GM21786 (cell line): Measurements from ENCODE around the gene HPD.

Experiments used
- ATAC-seq: cut with Tn5 transposase; IDR thresholded peaks from one replicate; pipeline ENCODE4 v1.9.1; 2021; ENCODE audit not compliant: unreplicated experiment

HPD gene

GRCh38 chr12:121812320-121812871 lies 46.3 kb downstream of the HPD start:
- ATAC-seq, result no peak

GRCh38 chr12:121811434-121812319 lies 47.0 kb downstream of the HPD start:
- ATAC-seq, result peak; percentile 64

GRCh38 chr12:121810833-121811433 lies 47.7 kb downstream of the HPD start:
- ATAC-seq, result no peak

- no peak for ATAC-seq
These were observed 48.3 kb downstream of the HPD start for GRCh38 chr12:121810234-121810817.

- no peak for ATAC-seq
These were observed 48.9 kb downstream of the HPD start for GRCh38 chr12:121809712-121810116.

- no peak for ATAC-seq
These were observed 50.0 kb downstream of the HPD start for GRCh38 chr12:121808623-121809022.

- ATAC-seq, result no peak
These were observed 50.9 kb downstream of the HPD start for GRCh38 chr12:121807642-121808347.

- ATAC-seq, result no peak
These were observed 51.9 kb downstream of the HPD start for GRCh38 chr12:121806546-121807423.

- ATAC-seq, result no peak
These were observed 52.6 kb downstream of the HPD start for GRCh38 chr12:121806009-121806545.

GRCh38 chr12:121805171-121806008 lies 53.3 kb downstream of the HPD start:
- ATAC-seq, result no peak

GRCh38 chr12:121804417-121805111 lies 54.1 kb downstream of the HPD start:
- ATAC-seq, result no peak

- ATAC-seq, result no peak
These were observed 54.7 kb downstream of the HPD start, which contains the start of gene SETD1B for GRCh38 chr12:121803861-121804416. SETD1B (plus strand) TSS chr12:121804009; CDS start chr12:121804738, 729 bp downstream.

- peak; percentile 40 for ATAC-seq
These were observed 55.6 kb downstream of the HPD start for GRCh38 chr12:121802843-121803698.

- ATAC-seq, result no peak
These were observed 56.2 kb downstream of the HPD start for GRCh38 chr12:121802485-121802842.

- ATAC-seq, result no peak
These were observed 56.8 kb downstream of the HPD start for GRCh38 chr12:121801595-121802484.
